Measurements from ENCODE around the gene NEDD4L. TPM values are rescaled to one million over a fixed set of nuclear protein-coding genes. Genes with fewer than 3 reads are reported as not detected.

Gene NEDD4L
- total RNA-seq, 1 donor from 2014 or later: 93.9 TPM

- no peaks in the 10 kb centered on the region for H3K9me3 Mint-ChIP-seq (ENCODE audit: unreplicated experiment)
- no peak overlapping the region for H3K4me3 ChIP-seq (ENCODE audit: insufficient read depth, low read depth, low read length)
- H3K36me3 ChIP-seq (ENCODE audit: insufficient read depth, low read length): no peaks in the 10 kb centered on the region
- H3K4me1 Mint-ChIP-seq (ENCODE audit: low read depth, unreplicated experiment): no peaks in the 10 kb centered on the region
- FAIRE-seq: no peak
- no peak for DNase-seq (ENCODE audit: low read depth)
- no peaks in the 10 kb centered on the region for H3K9me3 ChIP-seq (ENCODE audit: insufficient read depth, low read depth, low read length)
- H2AFZ ChIP-seq (ENCODE audit: low read depth, low read length): no peak overlapping the region
- no peak overlapping the region for H3K27ac ChIP-seq (ENCODE audit: low read depth, low read length)
- no peaks in the 10 kb centered on the region for H4K20me1 ChIP-seq (ENCODE audit: insufficient read depth, low read length)
- H3K4me1 ChIP-seq (ENCODE audit: insufficient read depth, low read length): no peaks in the 10 kb centered on the region
- no peak overlapping the region for H3K9ac ChIP-seq (ENCODE audit: low read length)
- no peak overlapping the region for H3K27ac Mint-ChIP-seq (ENCODE audit: unreplicated experiment)
- H3K36me3 Mint-ChIP-seq (ENCODE audit: low read depth, unreplicated experiment): no peaks in the 10 kb centered on the region
- H3K4me3 Mint-ChIP-seq (ENCODE audit: unreplicated experiment): no peak overlapping the region
- H3K27me3 Mint-ChIP-seq (ENCODE audit: low read depth, unreplicated experiment): no peaks in the 10 kb centered on the region
- peaks cover 7% of the 10 kb centered on the region for H3K27me3 ChIP-seq (ENCODE audit: insufficient read depth, low read length)
- H3K4me2 ChIP-seq (ENCODE audit: low read length): no peak overlapping the region
- no peaks in the 10 kb centered on the region for H3K79me2 ChIP-seq (ENCODE audit: insufficient read depth, low read length)
- TF ChIP-seq CTCF (IDR thresholded peaks at IDR 0.05; ENCODE audit: insufficient read depth, low read depth, low read length): no peak
- no peak for TF ChIP-seq EZH2 (IDR thresholded peaks at IDR 0.05; ENCODE audit: insufficient read depth, low read length)
These were observed 114.4 kb downstream of the NEDD4L start for GRCh38 chr18:58158459-58158858.

- Mint-ChIP-seq H3K4me3 (ENCODE audit: unreplicated experiment) (peak overlapping the region; percentile 24), H3K36me3 (ENCODE audit: low read depth, unreplicated experiment) (no peaks in the 10 kb centered on the region), H3K9me3 (ENCODE audit: unreplicated experiment) (no peaks in the 10 kb centered on the region), H3K27me3 (ENCODE audit: low read depth, unreplicated experiment) (no peaks in the 10 kb centered on the region), H3K27ac (ENCODE audit: unreplicated experiment) (no peak overlapping the region), H3K4me1 (ENCODE audit: low read depth, unreplicated experiment) (no peaks in the 10 kb centered on the region)
- no peak for FAIRE-seq
- DNase-seq (ENCODE audit: low read depth): peak; percentile 4
- Histone ChIP-seq H3K9me3 (ENCODE audit: insufficient read depth, low read depth, low read length) (no peaks in the 10 kb centered on the region), H2AFZ (ENCODE audit: low read depth, low read length) (no peak overlapping the region), H3K4me2 (ENCODE audit: low read length) (no peak overlapping the region), H3K4me1 (ENCODE audit: insufficient read depth, low read length) (no peaks in the 10 kb centered on the region), H3K9ac (ENCODE audit: low read length) (no peak overlapping the region), H3K4me3 (ENCODE audit: insufficient read depth, low read depth, low read length) (no peak overlapping the region), H3K27me3 (ENCODE audit: insufficient read depth, low read length) (peaks cover 7% of the 10 kb centered on the region), H3K79me2 (ENCODE audit: insufficient read depth, low read length) (no peaks in the 10 kb centered on the region), H4K20me1 (ENCODE audit: insufficient read depth, low read length) (no peaks in the 10 kb centered on the region), H3K36me3 (ENCODE audit: insufficient read depth, low read length) (no peaks in the 10 kb centered on the region), H3K27ac (ENCODE audit: low read depth, low read length) (no peak overlapping the region)
- no peak for TF ChIP-seq EZH2 (IDR thresholded peaks at IDR 0.05; ENCODE audit: insufficient read depth, low read length)
- TF ChIP-seq CTCF (IDR thresholded peaks at IDR 0.05; ENCODE audit: insufficient read depth, low read depth, low read length): no peak
These were observed 117.6 kb downstream of the NEDD4L start for GRCh38 chr18:58161659-58162058.

DNA sequence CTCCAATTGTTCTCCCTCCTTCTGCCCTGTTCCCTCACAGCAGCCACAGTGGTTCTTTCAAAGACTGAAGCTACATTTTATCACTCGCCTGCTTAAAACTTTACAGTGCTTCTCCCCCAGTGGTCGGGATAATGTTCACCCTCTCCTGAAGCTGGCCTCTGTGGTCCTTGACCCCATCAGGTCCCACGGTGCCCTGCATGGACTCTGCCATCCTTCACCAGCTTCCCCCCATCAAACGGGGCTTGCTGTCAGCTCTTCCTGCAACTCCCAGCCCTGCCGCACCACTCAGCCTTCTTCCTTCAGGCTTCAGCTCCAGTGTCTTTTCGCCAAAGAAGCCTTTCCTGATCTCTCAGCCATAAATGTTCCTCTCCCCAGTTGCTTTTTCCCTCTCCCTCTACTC lies 118.1 kb downstream of the NEDD4L start:
- Histone ChIP-seq H4K20me1 (ENCODE audit: insufficient read depth, low read length) (no peaks in the 10 kb centered on the region), H3K4me1 (ENCODE audit: insufficient read depth, low read length) (no peaks in the 10 kb centered on the region), H3K4me2 (ENCODE audit: low read length) (no peak overlapping the region), H3K79me2 (ENCODE audit: insufficient read depth, low read length) (no peaks in the 10 kb centered on the region), H3K4me3 (ENCODE audit: insufficient read depth, low read depth, low read length) (no peak overlapping the region), H3K9me3 (ENCODE audit: insufficient read depth, low read depth, low read length) (no peaks in the 10 kb centered on the region), H3K27ac (ENCODE audit: low read depth, low read length) (no peak overlapping the region), H3K36me3 (ENCODE audit: insufficient read depth, low read length) (no peaks in the 10 kb centered on the region), H2AFZ (ENCODE audit: low read depth, low read length) (no peak overlapping the region), H3K9ac (ENCODE audit: low read length) (no peak overlapping the region), H3K27me3 (ENCODE audit: insufficient read depth, low read length) (peaks cover 7% of the 10 kb centered on the region)
- no peaks in the 10 kb centered on the region for H3K36me3 Mint-ChIP-seq (ENCODE audit: low read depth, unreplicated experiment)
- no peaks in the 10 kb centered on the region for H3K27me3 Mint-ChIP-seq (ENCODE audit: low read depth, unreplicated experiment)
- H3K27ac Mint-ChIP-seq (ENCODE audit: unreplicated experiment): no peak overlapping the region
- H3K4me1 Mint-ChIP-seq (ENCODE audit: low read depth, unreplicated experiment): no peaks in the 10 kb centered on the region
- no peak overlapping the region for H3K4me3 Mint-ChIP-seq (ENCODE audit: unreplicated experiment)
- no peak for TF ChIP-seq EZH2 (IDR thresholded peaks at IDR 0.05; ENCODE audit: insufficient read depth, low read length)
- no peak for TF ChIP-seq CTCF (IDR thresholded peaks at IDR 0.05; ENCODE audit: insufficient read depth, low read depth, low read length)
- H3K9me3 Mint-ChIP-seq (ENCODE audit: unreplicated experiment): no peaks in the 10 kb centered on the region
- no peak for FAIRE-seq
- DNase-seq (ENCODE audit: low read depth): no peak
